Superior temporal gyrus (tissue), 1 donor: ENCODE data around the gene IGFLR1.
A peak's percentile ranks its signal among the peaks of the same experiment; 100 is the strongest.
"Not testable (repeated sequence)": the region's sequence is repeated elsewhere in the genome, so short reads cannot be mapped to it uniquely, and the experiment has no call there.

ENCODE experiments used
- DNase-seq: peaks from one replicate; pipeline ENCODE4 v3.0.0-alpha.2; 2016; ENCODE audit errors: extremely low spot score

The IGFLR1 gene

DNA sequence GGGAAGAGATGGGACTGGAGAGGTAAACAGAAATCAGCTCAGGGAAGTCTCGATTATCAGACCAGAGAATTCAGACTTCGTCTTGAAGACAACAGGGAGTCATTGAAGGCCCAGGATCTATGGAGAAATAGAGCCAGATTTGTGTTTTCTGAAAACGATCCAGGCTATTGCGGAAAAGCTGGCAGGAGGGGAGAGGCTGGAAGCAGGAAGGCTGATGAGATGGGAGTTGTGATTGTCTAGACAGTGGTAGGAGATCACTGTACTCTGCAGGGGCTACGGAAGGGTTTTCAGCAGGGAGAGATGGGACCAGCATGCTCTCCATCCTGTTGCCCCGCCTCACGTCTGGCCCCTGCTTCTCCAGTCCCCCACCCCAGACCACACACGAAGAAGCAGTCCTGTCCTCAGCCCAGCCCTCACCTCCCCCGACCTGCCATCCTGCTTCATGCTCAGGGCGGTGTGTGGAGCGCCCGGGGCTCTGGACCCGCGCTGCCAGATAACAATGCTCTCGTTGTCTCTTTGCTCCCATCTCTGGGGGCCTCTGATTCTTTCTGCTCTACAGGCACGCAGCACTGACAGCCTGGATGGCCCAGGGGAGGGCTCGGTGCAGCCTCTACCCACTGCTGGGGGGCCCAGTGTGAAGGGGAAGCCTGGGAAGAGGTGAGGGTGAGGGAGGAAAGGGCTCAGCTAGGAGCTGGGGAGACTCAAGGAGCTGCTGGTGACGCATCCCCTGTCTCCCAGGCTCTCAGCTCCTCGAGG lies 35.0 kb upstream of the IGFLR1 start:
- peak; percentile 60 for DNase-seq

DNA sequence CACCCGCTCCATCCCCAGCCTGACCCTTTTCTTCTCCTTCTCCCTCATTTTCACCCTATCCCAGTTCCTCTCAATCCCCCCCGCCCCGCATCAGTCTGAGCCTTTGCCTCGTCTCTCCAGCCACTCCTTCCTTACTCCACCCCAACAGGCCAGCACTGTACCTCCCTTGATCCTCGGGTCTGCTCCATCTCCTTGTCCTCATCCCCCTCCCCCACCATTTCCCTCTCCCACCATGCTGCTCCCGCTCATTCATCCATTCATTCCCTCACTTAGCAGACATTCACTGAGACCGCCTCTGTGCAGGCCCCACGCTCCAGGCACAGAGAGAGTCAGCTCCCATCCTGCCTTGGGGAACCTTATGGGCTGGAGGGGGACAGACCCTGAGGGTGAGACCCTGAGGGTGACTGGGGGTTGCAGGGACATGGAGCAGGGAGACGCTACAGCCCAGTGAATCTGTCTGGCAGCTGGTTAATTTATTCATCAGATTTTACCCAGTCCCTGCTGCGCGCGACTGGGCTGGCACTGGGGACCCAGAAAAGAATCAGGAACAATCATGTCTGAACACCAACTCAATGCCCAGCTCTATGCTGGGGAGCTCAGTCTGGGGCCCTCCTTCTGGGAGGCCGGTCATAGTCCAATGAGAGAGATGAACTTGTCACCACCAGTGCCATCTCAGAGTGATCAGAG lies 34.0 kb upstream of the IGFLR1 start:
- DNase-seq: peak; percentile 35

DNA sequence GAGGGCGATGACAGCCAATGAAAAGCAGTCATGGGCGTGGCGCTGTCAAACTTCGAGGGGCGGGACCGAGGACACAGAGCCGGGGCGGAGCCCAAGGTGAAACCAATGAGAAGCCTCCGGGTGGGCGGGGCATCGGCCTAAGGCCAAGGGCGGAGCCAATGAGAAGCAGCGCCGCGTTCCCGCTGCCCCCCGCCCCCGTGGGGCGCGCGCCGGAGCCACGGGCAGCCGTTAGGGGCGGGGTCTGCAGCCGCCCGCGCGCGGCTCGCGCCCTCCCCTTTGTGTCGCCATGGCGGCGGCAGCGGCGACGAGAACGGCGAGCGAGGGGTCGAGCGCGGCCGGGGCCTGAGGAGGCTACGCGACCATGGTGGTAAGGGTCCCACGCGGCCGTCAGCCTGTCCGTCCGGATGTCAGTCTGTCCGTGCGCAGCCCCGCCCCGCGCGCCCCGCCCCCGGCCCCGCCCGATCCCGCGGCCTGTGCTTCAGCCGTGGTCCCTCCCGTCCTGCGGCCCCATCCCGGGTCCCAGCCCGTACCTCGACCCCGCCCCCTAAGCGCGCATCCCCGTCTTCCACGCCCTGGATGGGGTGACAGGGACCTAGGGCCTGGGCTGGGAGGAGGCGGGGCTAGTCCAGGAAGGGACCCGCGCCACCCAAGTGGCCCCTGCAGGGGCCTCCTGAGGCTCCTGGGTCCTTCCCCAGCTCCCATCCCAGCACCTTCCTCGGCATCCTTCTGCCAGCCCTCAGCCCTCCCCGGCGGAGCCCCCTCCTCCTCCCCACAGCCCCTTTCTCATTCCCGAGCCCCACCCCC lies 33.2 kb upstream of the IGFLR1 start, which contains the start of gene ARHGAP33:
Gene ARHGAP33 (plus strand): TSS at position 267 of the 804 bp plus-strand sequence. CDS start 95 bp downstream, at position 362.
- DNase-seq: peak; percentile 99

DNA sequence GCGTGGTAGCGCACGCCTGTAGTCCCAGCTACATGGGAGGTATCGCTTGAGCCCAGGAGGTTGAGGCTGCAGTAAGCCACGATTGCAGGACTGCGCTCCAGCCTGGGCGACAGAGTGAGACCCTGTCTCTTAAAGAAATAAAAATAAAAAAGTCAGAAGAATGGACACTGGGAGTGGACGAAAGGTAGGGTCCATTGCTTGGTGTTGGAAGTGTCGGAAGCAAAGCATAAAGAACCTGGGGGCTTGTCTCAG lies 32.7 kb upstream of the IGFLR1 start:
- DNase-seq: no peak

DNA sequence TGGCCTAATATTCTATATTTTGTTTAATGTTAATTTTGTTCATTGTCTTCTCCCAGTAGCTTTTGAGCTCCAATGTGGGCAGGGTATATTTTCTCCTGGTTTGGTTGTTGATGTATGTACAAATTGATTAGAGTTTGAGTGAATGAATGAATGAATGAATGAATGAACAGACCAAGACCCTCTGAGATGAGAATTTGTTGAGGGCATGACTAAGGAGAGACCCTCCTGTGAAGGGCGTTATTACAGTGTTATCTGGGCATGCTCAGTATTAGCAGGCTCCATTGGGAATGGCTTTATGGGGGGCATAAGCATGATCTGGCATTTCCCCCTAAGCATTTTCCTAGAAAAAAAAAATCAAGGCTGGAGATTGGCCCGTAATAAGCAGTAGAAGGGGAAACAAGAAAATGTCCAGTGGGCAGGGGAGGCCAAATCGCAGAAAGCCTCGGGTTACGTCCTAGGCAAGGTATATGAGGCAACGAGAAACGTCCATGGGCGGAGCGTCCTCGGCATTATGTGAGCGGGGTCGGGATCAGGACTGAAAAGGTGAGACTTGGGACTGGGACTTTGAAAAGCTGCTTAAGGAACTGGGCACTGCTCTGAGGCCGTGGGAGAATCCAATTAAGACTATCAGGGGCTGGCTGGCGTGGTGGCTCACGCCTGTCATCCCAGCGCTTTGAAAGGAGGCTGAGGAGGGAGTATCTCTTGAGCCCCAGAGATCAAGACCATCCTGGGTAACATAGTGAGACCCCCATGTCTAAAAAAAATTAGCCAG lies 32.2 kb upstream of the IGFLR1 start:
- no peak for DNase-seq

DNA sequence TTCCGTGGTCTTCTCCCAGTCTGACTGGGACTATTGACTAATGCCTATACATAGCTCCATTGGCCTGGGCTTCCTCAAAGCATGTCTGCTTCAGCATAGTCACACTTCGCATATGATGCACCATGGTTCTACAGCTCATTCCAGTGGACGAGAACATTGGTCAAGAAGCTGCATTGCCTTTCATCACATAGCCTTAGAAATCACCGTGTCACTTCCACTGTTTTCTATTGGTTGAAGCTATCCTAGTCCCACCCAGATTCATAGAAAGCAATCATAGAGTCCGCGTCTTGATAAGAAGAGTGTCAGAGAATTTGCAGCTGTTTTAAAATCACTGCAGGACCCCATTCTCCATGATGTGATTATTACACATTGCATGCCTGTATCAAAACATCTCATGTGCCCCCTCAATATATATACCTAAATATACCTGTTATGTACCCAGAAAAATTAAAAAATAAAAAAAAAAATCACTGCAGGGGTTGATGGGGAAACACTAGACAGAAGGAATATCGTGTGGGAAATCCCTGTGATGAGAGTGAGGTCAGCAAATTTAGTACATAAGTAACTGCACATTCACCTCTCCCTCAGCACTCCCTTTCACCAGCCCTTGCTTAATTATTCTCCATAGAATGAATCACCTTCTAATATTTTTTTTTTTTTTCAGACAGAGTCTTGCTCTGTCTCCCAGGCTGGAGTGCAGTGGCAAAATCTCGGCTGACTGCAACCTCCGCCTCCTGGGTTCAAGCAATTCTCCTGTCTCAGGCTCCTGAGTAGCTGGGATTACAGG lies 31.0 kb upstream of the IGFLR1 start:
- DNase-seq: no peak

DNA sequence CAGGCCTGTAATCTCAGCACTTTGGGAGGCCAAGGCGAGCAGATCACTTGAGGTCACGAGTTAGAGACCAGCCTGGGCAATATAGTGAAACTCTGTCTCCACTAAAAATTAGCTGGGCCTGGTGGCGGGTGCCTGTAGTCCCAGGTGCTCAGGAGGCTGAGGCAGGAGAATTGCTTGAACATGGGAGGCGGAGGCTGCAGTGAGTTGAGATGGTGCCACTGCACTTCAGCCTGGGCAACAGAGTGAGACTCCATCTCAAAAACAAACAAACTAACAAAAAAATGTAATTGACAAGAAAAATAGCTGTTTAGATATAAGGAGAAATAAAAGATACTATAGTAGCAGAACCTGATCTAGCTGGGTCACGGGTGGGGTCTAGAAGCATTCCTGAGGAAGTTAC lies 30.1 kb upstream of the IGFLR1 start:
- not testable (repeated sequence) for DNase-seq

DNA sequence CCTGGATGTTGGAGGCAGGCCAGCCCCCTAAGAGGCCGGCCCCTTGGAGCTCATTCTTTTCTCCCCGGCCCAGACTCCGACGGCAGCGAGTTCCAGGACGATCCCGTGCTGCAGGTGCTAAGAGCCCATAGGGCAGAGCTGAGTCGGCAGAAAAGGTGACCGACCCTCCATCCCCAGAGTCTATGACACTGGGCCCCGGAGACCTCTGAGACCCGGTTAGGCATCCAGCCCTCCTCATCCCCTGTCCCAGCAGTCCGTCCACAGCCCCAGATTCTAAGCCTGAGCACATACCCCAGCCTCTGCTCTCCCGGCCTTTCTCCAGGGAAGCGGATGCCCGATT lies 25.8 kb upstream of the IGFLR1 start:
- DNase-seq: no peak

DNA sequence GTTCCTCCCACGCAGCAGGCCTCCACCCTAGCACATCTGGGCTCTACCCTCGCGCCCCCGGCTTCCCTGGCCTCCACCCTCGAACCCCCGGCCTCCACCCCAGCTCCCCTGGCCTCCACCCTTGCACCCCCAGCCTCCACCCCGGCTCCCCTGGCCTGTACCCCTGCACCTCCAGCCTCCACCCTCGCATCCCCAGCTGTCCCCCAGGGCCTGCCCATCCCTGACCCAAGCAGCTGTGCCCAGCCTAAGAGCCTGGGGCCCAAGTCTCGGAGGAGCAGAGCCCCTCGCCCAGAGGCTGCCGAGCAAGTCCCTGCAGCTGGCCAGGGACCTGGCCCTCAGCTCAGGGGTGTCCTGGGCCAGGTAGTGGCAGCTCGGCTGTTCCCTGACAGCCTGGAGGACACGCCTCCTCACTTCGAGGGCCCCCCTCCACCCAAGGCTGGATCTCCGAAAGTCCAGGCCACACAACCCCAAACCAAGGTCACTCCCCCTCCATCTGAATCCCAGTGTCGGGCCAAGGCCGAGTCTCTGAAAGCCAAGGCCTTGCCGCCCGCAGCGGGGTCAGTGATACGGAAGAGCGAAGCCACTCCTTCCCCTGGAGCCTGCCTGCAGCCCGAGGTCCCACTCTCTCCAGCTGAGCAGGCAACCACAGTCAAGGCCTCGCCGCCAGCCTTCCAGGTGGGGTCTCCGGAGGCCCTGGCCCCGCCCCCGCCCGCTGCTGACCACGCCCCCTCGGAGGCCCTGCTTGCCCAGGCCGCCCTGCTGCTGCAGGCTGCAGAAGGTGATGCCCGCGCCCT lies 25.2 kb upstream of the IGFLR1 start:
- no peak for DNase-seq

DNA sequence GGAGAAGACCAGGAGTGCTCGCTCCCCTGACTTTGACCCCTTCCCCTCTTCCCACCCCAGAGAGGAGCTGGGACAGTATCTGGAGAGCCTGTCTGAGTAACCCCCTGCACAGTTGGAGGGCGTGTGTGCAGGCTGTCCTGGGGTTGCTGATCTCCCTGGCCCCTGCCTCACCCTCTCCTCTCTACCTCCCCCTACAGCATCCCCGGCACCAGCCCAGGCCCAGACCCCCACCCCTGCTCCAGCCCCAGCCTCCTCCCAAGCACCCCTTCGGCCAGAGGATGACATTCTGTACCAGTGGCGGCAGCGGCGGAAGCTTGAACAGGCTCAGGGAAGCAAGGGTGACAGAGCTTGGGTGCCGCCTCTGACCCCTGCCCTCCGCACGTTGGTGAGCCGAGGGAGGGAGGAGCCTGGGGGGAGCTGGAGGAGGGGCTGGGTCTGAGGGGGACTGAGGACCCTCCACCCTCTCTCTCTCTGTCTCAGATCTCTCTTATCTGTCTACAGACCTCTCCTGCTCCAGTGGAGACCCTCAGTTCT lies 24.4 kb upstream of the IGFLR1 start:
- DNase-seq: no peak

DNA sequence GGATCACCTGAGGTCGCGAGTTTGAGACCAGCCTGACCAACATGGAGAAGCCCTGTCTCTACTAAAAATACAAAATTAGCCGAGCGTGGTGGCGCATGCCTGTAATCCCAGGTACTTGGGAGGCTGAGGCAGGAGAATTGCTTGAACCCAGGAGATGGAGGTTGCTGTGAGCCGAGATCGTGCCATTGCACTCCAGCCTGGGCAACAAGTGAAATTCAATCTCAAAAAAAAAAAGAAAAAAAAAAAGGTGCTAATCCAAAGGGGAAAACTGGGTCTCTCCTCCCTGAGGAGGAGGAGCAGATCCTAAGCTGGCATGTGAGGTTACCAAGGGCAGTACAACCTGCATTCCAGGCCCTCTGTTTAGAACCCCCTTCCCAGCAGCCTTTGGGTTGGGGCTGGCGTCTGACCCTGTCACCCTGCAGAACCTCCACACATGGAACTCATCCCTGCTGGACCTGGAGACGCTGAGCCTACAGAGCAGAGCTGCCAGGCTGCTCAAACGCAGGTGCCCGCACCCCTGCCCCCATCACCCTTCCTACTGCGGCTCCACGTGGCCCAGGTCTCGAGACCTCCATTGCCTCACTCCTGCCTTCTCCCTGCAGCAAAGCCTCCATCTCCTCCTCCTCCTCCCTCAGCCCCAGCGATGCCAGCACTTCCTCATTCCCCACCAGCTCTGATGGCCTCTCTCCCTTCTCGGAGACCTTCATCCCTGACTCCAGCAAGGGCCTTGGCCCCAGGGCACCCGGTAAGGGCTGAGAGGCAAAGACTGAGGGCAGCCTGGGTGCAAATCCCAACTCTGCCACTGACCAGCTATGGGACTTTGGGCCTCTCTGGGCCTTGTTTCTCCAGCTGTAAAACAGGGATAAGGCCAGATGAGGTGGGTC lies 22.4 kb upstream of the IGFLR1 start:
- DNase-seq: no peak

DNA sequence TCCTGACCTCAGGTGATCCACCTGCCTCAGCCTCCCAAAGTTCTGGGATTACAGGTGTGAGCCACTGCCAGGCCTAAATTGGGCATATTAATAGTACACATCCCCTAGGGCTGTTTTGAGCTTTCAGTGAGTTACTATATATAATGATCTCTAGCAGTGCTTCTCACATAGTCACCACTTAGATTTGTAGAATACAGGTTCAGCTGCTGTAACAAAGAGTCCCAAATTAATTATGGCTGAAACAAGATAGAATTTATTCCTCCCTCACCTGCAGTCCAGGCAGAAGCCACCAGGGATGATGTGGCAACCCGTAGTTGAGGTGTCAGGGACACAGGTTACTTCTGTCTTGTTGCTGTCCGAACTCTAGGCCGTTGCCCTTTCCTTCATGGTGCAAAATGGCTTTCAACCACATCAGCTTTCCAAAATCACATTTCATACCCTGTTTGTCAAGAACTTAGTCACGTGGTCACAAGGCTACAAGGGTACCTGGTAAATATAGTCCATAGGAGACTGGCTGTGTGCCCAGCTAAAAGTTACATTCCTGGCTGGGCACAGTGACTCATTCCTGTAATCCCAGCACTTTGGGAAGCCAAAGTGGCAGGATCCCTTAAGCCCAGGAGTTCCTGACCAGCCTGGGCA lies 18.6 kb upstream of the IGFLR1 start:
- no peak for DNase-seq

DNA sequence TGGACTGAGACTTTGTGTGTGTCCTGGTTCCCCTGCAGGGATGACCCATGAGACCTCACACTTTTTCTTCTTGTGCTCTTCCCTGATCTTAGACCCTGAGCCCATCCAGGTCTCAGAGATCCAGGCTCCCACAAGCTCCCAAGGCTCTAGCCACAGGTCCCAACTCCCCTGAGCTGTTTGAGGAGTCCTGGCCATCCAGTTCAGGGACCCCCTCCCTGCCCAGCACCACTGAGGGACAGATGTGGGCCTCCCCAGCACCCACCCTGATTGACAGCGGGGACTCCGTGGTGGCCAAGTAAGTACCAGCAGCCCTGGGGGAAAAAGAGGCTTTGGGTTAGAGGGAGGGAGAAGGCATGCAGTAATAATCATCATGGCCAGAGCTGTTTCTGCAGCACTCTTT lies 17.4 kb upstream of the IGFLR1 start:
- no peak for DNase-seq

DNA sequence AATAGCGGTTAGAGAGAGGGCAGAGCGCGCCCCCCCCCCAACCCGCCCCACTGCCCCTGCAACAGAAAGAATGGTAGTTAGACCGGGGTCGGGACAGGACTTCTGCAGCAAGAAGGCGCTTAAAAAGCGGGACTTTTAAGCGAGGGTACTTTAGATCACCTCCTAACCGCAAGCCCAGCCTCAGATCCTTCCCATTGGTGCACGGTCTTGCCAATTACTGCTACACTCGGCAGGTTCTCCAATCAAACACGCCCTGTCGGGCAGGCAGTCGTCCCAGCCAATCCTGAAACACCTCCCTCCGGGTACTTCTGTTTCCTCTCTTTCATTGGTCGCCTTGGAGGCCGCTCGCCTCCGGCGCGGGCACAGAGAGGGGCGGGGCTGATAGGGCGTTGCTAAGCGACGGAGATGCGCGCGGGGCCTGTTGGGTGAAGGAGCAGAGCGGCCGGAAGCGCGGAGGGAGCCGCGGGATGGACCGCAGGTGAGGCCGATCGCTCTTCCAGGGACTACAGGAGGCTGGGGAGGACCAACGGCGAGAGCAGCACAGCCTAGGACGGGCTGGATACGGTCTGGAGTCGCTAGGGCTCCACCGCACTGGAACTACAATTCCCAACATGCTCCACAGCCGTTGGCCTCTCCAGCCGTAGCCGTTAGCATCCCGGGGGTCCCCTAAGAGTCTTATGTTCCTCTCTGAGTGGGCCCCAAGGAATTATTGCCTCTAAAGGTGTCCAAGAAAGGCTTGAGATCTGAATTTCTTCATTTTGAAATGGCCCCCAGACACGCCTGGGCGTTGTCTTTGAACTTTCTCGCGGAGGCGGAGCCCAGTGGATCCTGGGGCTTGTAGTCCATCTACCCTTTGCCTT lies 15.7 kb upstream of the IGFLR1 start, which contains the start of gene PROSER3:
Gene PROSER3 (plus strand): TSS at position 428 of the 860 bp plus-strand sequence. CDS start 40 bp downstream, at position 468.
- DNase-seq: peak; percentile 100

DNA sequence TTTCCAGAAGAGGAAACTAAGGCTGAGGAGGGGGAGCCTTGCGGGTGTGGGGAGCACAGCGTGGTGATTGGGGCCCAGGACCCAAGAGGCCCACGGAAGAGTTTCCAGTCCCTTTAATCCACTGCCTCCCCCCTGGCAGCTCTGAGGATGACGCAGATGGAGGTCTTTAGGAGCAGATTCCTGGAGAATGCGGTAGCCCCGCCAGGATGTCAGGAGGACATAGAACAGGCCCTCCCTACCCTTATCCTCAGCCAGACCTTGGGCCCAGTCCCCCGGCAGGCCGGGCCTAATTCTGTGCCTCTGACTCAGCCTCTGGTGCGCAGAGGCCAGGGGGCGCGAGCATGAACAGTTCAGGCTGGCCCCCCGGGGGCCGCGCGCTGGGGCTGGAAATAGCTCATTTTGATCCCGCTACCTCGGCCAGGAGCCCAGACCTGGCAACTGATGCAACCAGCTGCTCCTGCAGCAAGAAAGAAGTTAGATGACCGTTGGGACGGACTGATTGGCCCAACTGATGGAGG lies 15.0 kb upstream of the IGFLR1 start:
- peak; percentile 18 for DNase-seq

DNA sequence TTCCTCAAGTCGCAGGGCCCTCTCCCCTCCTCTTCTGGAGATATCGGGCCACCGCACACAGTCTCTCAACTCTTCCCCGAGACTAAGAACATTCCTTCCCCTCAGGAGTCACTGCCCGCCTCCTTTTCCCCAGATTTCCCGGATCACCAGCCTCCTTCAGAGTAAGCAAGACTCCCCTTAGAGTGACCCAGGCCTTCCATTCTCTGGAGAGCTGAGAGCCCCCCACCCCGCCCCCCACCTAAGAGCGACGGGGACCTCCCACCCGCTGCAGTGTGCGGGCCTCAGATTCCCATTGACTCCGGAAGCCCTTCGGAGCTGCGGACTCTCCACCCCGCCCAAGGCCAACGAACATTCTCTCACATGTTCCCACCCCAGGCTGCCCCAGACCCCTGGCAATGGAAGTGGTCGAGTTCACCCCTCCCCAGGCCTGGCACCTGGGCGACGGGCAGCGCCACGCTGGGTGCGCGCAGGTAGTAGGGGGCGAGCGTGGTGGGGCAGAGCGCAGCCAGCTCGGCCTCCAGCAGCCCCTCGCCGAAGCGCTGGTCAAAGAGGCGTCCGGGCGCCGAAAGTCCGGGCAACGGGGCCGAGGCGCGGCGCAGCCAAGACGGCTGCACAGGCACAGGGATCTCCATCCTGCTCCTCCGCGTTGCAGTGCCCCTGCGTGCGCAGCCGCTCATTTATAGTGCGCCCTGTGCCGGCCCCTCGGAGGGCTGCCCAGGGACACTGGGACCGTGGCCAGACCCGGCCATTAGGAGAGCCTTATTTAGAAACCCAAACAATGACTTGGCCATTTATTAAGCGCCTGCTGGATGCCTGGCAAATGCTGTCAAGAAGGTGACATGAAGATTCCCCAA lies 14.4 kb upstream of the IGFLR1 start, which contains the start of gene HSPB6:
Gene HSPB6 (minus strand): TSS at position 653 of the 854 bp plus-strand sequence. CDS start 21 bp downstream, at position 632.
- no peak for DNase-seq
